ENCODE data around the gene YBX1.

Gene YBX1

GRCh38 chr1:42741706-42742105, 59.5 kb downstream of the YBX1 start:
- H3K9me2 ChIP-seq (ENCODE audit: low read depth, low read length) = no peaks in the 10 kb centered on the region
- peaks cover 11% of the 10 kb centered on the region for H3K36me3 ChIP-seq (ENCODE audit: insufficient read depth, low read length)
- H3K79me2 ChIP-seq (ENCODE audit: insufficient read depth, low read length) = no peaks in the 10 kb centered on the region
- H3K4me2 ChIP-seq (ENCODE audit: low read length) = no peak overlapping the region
- H3K27me3 ChIP-seq (ENCODE audit: insufficient read depth, low read length) = no peaks in the 10 kb centered on the region
- H3F3A ChIP-seq (ENCODE audit: insufficient read depth, low read length) = no peaks in the 10 kb centered on the region
- no peak overlapping the region for H2AFZ ChIP-seq (ENCODE audit: low read length)
- H3K4me1 ChIP-seq (ENCODE audit: insufficient read depth, low read length, severe bottlenecking) = no peaks in the 10 kb centered on the region
- H3K27ac ChIP-seq (ENCODE audit: low read depth, low read length, poor library complexity, severe bottlenecking) = no peak overlapping the region
- no peak overlapping the region for H3K9ac ChIP-seq (ENCODE audit: low read length)
- TF ChIP-seq, protein P1, sequence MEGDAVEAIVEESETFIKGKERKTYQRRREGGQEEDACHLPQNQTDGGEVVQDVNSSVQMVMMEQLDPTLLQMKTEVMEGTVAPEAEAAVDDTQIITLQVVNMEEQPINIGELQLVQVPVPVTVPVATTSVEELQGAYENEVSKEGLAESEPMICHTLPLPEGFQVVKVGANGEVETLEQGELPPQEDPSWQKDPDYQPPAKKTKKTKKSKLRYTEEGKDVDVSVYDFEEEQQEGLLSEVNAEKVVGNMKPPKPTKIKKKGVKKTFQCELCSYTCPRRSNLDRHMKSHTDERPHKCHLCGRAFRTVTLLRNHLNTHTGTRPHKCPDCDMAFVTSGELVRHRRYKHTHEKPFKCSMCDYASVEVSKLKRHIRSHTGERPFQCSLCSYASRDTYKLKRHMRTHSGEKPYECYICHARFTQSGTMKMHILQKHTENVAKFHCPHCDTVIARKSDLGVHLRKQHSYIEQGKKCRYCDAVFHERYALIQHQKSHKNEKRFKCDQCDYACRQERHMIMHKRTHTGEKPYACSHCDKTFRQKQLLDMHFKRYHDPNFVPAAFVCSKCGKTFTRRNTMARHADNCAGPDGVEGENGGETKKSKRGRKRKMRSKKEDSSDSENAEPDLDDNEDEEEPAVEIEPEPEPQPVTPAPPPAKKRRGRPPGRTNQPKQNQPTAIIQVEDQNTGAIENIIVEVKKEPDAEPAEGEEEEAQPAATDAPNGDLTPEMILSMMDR (IDR thresholded peaks at IDR 0.05; ENCODE audit: low read length) = no peak
- TF ChIP-seq EZH2 (IDR thresholded peaks at IDR 0.05; ENCODE audit: borderline replicate concordance, low read length) = no peak
- H3K4me3 ChIP-seq (ENCODE audit: low read depth, low read length, poor library complexity, severe bottlenecking) = no peak overlapping the region
- no peaks in the 10 kb centered on the region for H3K9me3 ChIP-seq (ENCODE audit: low read length)
- no peaks in the 10 kb centered on the region for H4K20me1 ChIP-seq (ENCODE audit: insufficient read depth, low read length)

DNA sequence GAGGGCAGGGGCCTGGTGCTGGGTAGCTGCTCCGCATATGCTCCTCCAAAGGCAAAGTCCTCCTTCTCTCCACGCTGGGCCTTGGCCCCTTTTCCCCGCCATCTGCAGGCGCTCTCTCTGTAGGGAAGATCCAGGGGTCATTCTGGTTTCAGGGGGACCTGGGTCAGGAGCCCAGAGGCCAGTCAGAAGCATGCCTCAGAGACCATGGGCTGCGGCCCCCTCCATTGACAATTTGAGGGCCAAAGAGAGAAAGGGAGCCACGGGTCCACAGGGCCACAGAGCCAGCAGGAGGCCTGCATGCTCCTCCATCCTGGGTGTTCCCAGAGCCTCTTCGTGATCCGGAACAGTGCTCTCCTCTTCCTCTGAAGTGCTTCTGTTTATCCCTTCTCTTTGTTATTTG, 59.9 kb downstream of the YBX1 start:
- Histone ChIP-seq H3K79me2 (ENCODE audit: insufficient read depth, low read length) (no peaks in the 10 kb centered on the region), H4K20me1 (ENCODE audit: insufficient read depth, low read length) (no peaks in the 10 kb centered on the region), H3F3A (ENCODE audit: insufficient read depth, low read length) (no peaks in the 10 kb centered on the region), H3K4me2 (ENCODE audit: low read length) (no peak overlapping the region), H3K9me2 (ENCODE audit: low read depth, low read length) (no peaks in the 10 kb centered on the region), H3K4me1 (ENCODE audit: insufficient read depth, low read length, severe bottlenecking) (no peaks in the 10 kb centered on the region), H3K27ac (ENCODE audit: low read depth, low read length, poor library complexity, severe bottlenecking) (no peak overlapping the region), H3K9ac (ENCODE audit: low read length) (no peak overlapping the region), H3K4me3 (ENCODE audit: low read depth, low read length, poor library complexity, severe bottlenecking) (no peak overlapping the region), H2AFZ (ENCODE audit: low read length) (no peak overlapping the region), H3K36me3 (ENCODE audit: insufficient read depth, low read length) (peaks cover 15% of the 10 kb centered on the region), H3K27me3 (ENCODE audit: insufficient read depth, low read length) (no peaks in the 10 kb centered on the region), H3K9me3 (ENCODE audit: low read length) (no peaks in the 10 kb centered on the region)
- no peak for TF ChIP-seq EZH2 (IDR thresholded peaks at IDR 0.05; ENCODE audit: borderline replicate concordance, low read length)
- TF ChIP-seq, protein P1 (IDR thresholded peaks at IDR 0.05; ENCODE audit: low read length) = no peak

GRCh38 chr1:42742617-42743316, 60.5 kb downstream of the YBX1 start:
- Histone ChIP-seq H3F3A (ENCODE audit: insufficient read depth, low read length) (no peaks in the 10 kb centered on the region), H3K27me3 (ENCODE audit: insufficient read depth, low read length) (no peaks in the 10 kb centered on the region), H3K79me2 (ENCODE audit: insufficient read depth, low read length) (no peaks in the 10 kb centered on the region), H3K27ac (ENCODE audit: low read depth, low read length, poor library complexity, severe bottlenecking) (no peak overlapping the region), H2AFZ (ENCODE audit: low read length) (no peak overlapping the region), H3K4me2 (ENCODE audit: low read length) (no peak overlapping the region), H3K36me3 (ENCODE audit: insufficient read depth, low read length) (peaks cover 15% of the 10 kb centered on the region), H3K9ac (ENCODE audit: low read length) (no peak overlapping the region), H3K9me2 (ENCODE audit: low read depth, low read length) (no peaks in the 10 kb centered on the region), H3K9me3 (ENCODE audit: low read length) (no peaks in the 10 kb centered on the region), H4K20me1 (ENCODE audit: insufficient read depth, low read length) (no peaks in the 10 kb centered on the region), H3K4me3 (ENCODE audit: low read depth, low read length, poor library complexity, severe bottlenecking) (no peak overlapping the region), H3K4me1 (ENCODE audit: insufficient read depth, low read length, severe bottlenecking) (no peaks in the 10 kb centered on the region)
- TF ChIP-seq, protein P1 (IDR thresholded peaks at IDR 0.05; ENCODE audit: low read length) = no peak
- TF ChIP-seq EZH2 (IDR thresholded peaks at IDR 0.05; ENCODE audit: borderline replicate concordance, low read length) = no peak
